Endothelial cell (in vitro differentiated cells): Measurements from ENCODE around the gene NANOS1. TPM values are rescaled to one million over a fixed set of nuclear protein-coding genes. Genes with fewer than 3 reads are reported as not detected.

Experiments
- DNase-seq: peaks from one replicate; pipeline ENCODE4 v3.0.0; 2021; ENCODE audit warnings: low spot score
- H3K27ac Mint-ChIP-seq: one replicate; pipeline ENCODE4 v1.8.0; 2021; ENCODE audit warnings: mixed read lengths, inconsistent platforms; ENCODE audit not compliant: unreplicated experiment
- H3K27me3 Mint-ChIP-seq: one replicate; pipeline ENCODE4 v1.8.0; 2021; ENCODE audit warnings: mild to moderate bottlenecking, moderate library complexity, mixed read lengths, inconsistent platforms; ENCODE audit not compliant: unreplicated experiment
- H3K36me3 Mint-ChIP-seq: one replicate; pipeline ENCODE4 v1.8.0; 2021; ENCODE audit warnings: mild to moderate bottlenecking, low read depth, mixed read lengths, inconsistent platforms; ENCODE audit not compliant: unreplicated experiment
- H3K4me1 Mint-ChIP-seq: one replicate; pipeline ENCODE4 v1.8.0; 2021; ENCODE audit warnings: mild to moderate bottlenecking, mixed read lengths, inconsistent platforms; ENCODE audit not compliant: unreplicated experiment
- H3K4me3 Mint-ChIP-seq: one replicate; pipeline ENCODE4 v1.8.0; 2021; ENCODE audit warnings: mild to moderate bottlenecking, mixed read lengths, inconsistent platforms; ENCODE audit not compliant: unreplicated experiment
- H3K9me3 Mint-ChIP-seq: one replicate; pipeline ENCODE4 v1.8.0; 2021; ENCODE audit warnings: mixed read lengths, inconsistent platforms; ENCODE audit not compliant: unreplicated experiment
- total RNA-seq: library from RNA; stranded (reverse); fragmentation: NEBNext Ultra II Directional; extraction: Animal tissue kit (Norgen Biotek cat#: 25700); gene quantifications from one replicate; pipeline ENCODE4 v1.2.1, GENCODE V29; 2021; ENCODE audit not compliant: unreplicated experiment
- TF ChIP-seq, protein P1 (sequence below): fragments of 200-600 bp; sonication (generic); IDR thresholded peaks from one replicate; pipeline ENCODE4 v1.5.0; 2021; ENCODE audit warnings: antibody characterized with exemption; ENCODE audit not compliant: unreplicated experiment

Gene NANOS1
- total RNA-seq, 1 donor from 2014 or later: 1.2 TPM

DNA sequence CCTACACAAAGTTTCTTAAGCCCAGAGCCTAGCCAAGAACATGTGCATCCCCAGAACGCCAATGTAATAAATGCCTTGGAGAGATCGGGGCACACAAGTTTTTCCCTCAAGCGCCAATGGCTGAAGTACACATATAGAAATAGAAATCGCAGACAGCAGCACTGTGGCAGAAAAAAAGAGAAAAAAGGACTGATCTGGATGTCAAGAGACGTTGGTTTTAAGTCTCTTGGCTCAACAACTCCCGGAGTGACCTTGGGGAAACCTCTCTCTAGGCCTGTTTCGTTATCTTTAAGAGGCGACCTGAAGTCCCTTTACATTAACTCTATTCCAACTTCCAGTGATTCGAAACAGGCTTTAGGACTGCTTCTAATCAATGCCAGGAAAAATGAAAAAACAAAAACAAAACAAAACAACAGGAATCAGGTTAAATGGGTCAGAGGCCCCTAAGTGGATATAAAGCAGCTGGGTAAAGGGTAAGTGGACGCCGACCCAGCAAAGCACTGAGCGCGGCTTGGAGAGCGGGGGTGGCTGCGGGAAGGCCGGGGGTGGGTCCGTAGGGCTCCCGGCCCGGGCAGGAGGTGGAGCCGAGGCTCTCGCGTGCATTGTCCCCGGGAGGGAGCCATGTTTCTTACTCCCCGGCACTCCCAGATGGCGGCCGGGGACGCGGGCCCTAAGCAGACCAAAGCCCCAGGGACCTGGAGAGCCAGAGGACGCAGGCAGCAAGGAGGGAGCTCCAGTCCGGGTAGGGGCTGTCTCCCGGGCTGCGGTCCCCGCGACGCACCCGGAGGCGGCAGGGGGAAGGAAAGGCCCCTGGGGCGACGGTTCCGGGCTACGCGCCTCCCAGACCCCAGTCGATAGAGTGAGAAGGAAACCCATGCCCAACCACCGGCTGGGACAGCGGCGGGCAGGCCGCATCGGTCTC, 50.3 kb downstream of the NANOS1 start:
- Mint-ChIP-seq H3K27me3 (peaks cover 9% of the 10 kb centered on the region), H3K4me3 (peak overlapping the region; percentile 100), H3K4me1 (peaks cover 19% of the 10 kb centered on the region), H3K36me3 (peaks cover 9% of the 10 kb centered on the region), H3K27ac (peak overlapping the region; percentile 99), H3K9me3 (no peaks in the 10 kb centered on the region)
- DNase-seq: peak; percentile 76
- TF ChIP-seq, protein P1, sequence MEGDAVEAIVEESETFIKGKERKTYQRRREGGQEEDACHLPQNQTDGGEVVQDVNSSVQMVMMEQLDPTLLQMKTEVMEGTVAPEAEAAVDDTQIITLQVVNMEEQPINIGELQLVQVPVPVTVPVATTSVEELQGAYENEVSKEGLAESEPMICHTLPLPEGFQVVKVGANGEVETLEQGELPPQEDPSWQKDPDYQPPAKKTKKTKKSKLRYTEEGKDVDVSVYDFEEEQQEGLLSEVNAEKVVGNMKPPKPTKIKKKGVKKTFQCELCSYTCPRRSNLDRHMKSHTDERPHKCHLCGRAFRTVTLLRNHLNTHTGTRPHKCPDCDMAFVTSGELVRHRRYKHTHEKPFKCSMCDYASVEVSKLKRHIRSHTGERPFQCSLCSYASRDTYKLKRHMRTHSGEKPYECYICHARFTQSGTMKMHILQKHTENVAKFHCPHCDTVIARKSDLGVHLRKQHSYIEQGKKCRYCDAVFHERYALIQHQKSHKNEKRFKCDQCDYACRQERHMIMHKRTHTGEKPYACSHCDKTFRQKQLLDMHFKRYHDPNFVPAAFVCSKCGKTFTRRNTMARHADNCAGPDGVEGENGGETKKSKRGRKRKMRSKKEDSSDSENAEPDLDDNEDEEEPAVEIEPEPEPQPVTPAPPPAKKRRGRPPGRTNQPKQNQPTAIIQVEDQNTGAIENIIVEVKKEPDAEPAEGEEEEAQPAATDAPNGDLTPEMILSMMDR: no peak

- Mint-ChIP-seq H3K27ac (peak within 1 kb of the TSS; percentile 99), H3K27me3 (peaks cover 9% of the 10 kb centered on the region), H3K9me3 (no peaks in the 10 kb centered on the region), H3K36me3 (peaks cover 9% of the 10 kb centered on the region), H3K4me3 (peak within 1 kb of the TSS; percentile 100), H3K4me1 (peaks cover 19% of the 10 kb centered on the region)
- DNase-seq: peak; percentile 92
- TF ChIP-seq, protein P1: no peak
These were observed 51.2 kb downstream of the NANOS1 start, which contains the start of gene EIF3A for GRCh38 chr10:119080521-119081259. Gene EIF3A (minus strand): TSS chr10:119080817. CDS start chr10:119080676, 141 bp downstream.

Other genes with a start within 250 kb of the NANOS1 start
- 107 TPM for gene EIF3A, start 51.1 kb downstream of the NANOS1 start, total RNA-seq
- 40.6 TPM for gene DENND10, start 74.4 kb downstream of the NANOS1 start, total RNA-seq
- 19.0 TPM for gene SFXN4, start 136.0 kb downstream of the NANOS1 start, total RNA-seq
- gene PRDX3, start 149.1 kb downstream of the NANOS1 start, total RNA-seq: 93.2 TPM
- gene GRK5, start 177.9 kb downstream of the NANOS1 start, total RNA-seq: 163 TPM